GM03348 (cell line): Measurements from ENCODE around the gene MRRF.
"Not testable (repeated sequence)": the region's sequence is repeated elsewhere in the genome, so short reads cannot be mapped to it uniquely, and the experiment has no call there.

Source experiments
- DNase-seq: peaks from one replicate; pipeline ENCODE4 v3.0.0; 2012; ENCODE audit warnings: low spot score

The MRRF gene

DNA sequence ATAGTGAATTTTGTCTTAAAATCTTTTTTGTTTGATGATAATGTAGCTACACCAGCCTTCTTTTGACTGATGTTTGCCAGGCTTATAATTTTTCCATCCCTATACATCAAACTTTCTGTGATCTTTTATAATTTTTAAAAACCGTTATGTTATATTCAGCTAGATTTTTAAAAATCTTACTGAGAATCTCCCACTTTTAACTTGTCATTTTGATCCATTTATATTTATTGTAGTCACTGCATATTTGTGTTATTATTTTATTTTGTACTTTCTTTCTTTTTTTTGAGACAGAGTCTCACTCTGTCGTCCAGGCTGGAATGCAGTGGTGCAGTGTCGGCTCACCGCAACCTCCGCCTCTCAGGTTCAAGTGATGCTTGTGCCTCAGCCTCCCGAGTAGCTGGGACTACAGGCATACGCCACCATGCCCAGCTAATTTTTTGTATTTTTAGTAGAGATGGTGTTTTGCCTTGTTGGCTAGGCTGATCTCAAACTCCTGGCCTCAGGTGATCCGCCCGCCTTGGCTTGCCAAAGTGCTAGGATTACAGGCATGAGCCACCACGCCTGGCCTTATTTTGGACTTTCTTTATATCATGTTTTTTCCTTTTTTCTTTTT, 12.7 kb downstream of the MRRF start:
- DNase-seq: no peak

DNA sequence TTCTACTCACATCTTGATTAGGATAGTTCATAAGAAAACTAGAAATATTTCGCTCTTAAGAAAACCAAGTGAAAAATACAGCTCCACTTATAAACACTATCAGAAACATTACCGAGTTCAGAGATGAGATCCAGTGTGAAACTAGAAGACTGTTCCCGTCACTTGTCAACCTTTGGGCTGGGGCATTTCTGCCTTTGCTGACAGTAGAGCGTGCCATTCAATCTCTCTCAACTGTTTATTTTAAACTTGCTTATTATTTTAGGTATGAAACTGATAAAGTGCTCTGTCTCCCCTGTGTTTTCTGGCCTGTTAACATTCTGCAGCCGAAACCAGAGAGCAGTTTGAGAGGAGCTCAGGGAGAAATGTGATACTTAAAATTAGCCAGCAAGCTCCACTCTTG, 16.7 kb downstream of the MRRF start:
- DNase-seq: no peak

DNA sequence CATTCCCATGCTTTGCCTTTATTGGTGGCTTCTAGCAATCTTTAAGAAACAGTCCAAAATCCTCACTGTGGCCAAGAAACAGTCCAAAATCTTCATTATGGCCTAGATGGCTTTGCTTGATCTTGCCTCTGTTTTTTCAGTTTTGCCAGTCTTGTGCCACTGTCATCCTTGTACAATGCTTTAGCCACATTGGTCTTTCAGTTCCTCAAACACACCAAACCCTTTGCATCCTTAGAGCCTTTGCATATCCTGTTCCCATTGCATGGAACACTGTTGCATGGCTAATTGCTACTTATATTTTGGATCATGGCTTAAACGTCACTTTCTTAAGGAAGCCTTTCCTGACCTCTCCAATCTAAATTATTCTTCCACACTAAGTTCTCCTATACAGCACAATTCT, 22.1 kb downstream of the MRRF start:
- no peak for DNase-seq

GRCh38 chr9:122287214-122287720, 22.6 kb downstream of the MRRF start:
- no peak for DNase-seq

- no peak for DNase-seq
These were observed 26.8 kb downstream of the MRRF start for GRCh38 chr9:122291458-122291857.

GRCh38 chr9:122294531-122294930, 29.8 kb downstream of the MRRF start:
- DNase-seq: no peak

- no peak for DNase-seq
These were observed 32.8 kb downstream of the MRRF start for GRCh38 chr9:122297512-122297911.

- no peak for DNase-seq
These were observed 37.8 kb downstream of the MRRF start for GRCh38 chr9:122302237-122303093.

DNA sequence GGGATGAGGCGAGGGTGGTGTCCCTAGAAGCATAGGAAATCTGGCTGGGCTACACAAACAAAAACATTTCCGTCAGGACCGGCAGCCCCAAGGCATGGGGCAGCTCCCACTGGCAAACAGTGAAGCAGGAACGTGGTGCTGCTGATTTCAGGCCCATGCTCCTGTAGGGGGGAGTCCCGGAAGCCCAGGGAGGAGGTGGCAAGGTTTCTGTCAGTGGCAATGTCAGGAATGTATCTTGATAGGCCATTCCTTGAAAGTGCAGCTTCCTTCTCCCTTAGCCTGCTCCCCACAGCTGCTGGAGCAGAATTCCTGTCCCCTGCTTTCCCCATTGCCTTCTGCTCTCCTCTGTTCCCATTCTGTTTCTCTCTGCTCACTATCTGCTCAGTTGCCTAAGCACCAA, 42.4 kb downstream of the MRRF start:
- DNase-seq: no peak

GRCh38 chr9:122307925-122308324, 43.2 kb downstream of the MRRF start:
- no peak for DNase-seq

DNA sequence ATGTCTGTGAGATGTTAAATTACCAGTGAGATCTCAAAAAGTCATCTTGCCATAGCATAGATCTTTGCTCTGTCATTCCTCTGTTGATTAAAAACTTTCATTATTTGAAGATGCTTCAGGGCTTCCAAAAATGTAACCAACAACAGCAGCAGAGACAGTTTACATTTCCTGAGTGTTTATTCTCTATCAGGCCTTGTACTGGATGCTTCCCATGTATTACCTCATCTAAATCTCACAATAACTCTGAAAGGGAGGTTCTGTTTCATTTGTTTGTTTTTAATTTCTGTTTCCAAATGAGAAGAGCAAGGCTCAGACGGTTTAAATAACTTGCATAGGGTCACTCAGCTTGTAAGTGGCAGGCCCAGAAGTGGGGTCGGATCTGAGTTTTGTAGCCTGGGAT, 45.2 kb downstream of the MRRF start:
- DNase-seq: no peak

DNA sequence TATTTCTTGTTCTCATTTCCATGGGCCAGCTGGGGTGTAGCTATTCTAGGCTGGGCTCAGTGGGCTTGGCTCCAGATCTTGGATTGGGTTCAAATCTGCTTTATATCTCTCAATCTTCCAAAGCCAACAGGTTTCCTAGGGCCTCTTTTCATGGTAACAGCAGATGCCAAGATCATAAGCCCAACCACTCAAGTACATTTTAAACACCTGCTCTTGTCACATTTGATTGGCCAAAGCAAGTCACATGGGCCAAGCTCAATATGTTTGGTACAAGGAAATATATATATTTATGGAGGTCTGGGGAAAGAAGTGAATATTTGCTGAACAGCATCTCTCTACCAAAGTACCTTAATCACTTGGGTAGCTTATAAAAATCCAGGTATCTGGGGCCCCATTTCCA, 49.5 kb downstream of the MRRF start:
- no peak for DNase-seq

DNA sequence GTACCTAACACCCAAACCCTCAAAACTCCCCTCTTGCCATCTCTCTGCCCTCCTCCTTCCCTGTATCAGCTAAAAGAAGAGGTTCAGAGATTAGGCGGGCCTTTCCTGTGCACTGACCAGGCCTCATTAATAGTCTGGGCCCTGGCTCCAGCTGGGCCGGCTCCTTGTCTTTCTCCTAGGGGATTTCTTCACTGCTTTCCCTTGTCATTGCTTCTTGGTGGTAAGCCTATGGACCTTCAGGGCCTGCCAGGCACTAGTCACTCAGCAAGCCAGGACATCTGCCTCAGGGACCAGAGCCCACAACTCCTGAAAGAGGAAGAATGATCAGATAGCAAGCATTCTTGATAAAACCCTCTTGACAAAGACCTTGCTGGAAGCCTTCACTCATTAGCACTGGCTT, 50.9 kb downstream of the MRRF start:
- no peak for DNase-seq

- DNase-seq: no peak
These were observed 53.6 kb downstream of the MRRF start for GRCh38 chr9:122318284-122318683.

DNA sequence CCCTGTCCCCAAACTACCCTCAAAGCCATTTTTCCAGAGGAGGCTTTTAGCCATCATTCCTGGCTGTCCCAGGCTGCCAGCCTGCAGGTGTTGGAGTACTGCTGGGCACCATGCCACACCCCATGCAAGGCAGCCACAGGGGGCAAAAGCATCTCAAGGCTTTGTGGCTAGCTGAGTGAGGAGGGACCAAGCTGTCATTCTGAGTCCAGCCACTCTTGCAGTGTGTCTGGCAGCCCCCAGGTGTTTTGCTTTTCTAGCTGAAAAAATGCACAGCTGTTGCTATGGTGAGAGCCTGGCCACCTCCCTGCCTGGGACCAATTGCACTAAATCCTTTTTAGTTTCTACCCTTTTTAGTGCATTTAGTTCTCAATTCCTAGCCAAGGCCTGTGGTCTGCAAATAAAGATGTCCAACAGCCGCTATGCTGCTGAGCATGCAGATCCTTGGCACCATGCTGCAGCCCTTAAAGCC, 55.8 kb downstream of the MRRF start:
- no peak for DNase-seq

DNA sequence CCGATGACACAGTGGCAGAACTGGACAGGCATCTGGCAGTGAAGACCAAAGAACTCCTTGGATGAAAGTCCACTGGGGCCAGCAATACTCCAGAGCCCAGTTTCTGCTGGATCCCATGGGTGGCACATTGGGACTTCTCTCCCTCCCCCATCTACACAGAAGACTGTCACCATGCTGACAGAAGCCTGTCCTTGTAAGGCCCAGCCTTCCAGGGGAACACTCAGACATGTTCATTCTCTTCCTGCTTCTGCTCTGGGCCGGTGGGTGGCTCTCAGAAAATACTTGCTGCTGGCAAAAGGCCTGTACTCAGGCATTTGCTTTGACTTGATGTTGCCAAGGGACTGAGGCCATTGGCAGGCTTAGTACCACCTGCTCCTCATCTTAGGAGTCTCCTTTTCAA, 57.9 kb downstream of the MRRF start:
- DNase-seq: no peak

DNA sequence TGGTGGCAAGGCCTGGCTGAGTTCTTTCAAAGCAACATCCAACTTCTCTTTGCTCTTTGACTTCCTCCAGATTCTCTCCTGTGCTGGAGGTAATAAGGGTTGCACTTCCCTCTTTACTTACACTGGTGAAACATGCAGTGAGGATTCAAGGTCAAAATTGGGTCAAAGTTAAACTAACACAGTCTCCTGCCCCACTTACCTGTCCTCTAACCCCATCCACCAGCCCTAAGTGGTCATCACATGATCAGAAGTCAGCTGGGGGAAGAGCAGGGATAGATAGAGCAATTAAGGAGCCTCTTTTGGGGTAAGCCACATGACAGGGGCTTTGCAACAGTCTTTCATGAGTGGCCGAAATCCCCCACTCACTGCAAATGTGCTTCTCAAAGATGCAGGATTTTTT, 60.0 kb downstream of the MRRF start:
- DNase-seq: not testable (repeated sequence)

- DNase-seq: no peak
These were observed 60.4 kb downstream of the MRRF start for GRCh38 chr9:122325124-122325523.

GRCh38 chr9:122327175-122327574, 62.5 kb downstream of the MRRF start:
- no peak for DNase-seq

GRCh38 chr9:122329597-122329996, 64.9 kb downstream of the MRRF start:
- no peak for DNase-seq

DNA sequence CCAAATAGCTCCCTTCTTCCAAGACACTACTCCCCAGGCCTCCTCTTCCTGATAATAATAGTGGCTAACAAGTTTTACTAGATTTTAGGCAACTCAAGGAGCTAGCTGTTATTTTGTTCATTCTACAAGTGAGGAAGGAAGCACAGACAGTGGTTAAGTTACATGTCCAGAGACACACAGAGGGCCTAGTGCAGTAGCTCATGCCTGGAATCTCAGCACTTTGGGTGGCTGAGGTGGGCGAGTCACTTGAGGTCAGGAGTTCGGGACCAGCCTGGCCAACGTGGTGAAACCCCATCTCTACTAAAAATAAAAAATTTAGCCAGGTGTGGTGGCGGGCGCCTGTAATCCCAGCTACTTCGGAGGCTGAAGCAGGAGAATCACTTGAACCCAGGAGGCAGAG, 65.8 kb downstream of the MRRF start:
- not testable (repeated sequence) for DNase-seq

DNA sequence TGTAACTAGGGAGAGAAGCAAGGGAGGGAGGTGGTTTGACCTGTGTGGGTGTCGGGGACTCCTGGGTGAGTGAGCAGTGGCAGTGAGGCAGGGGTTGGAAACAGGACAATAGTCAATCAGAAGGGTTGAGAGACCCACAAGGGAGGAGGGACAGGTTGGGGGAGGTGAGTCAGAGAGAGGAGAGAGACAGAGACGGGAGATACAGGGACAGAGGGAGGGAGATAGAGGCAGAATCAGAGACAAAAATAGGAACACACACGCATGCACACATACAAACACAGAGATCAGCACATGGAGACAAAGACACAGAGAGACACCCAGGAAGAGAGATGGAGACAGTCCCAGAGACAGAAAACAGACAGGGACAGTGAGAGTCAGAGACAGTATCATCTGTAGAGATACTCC, 66.8 kb downstream of the MRRF start:
- no peak for DNase-seq

DNA sequence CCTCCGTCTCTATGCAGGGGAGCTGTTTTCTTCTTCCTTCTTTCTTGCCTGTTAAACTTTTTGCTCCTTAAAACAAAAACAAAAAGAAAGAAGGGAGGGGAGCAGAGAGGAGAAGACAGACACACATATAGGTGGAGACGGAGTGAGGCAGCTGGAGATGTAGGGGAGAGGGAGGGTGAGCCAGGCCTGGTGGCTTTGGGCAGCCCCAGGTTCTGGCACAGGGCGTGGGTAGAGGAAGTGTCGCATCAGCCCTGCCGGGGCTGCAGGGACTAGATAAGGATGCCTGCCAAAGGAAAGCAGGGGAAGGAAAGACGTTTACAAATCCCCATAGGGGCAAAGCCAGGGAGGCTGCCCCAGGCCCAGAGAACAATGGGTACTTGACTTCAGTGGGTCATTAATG, 67.4 kb downstream of the MRRF start:
- DNase-seq: no peak

GRCh38 chr9:122332644-122333043, 68.0 kb downstream of the MRRF start:
- DNase-seq: no peak
